Measurements from ENCODE around the gene CSMD2.

CSMD2 gene

DNA sequence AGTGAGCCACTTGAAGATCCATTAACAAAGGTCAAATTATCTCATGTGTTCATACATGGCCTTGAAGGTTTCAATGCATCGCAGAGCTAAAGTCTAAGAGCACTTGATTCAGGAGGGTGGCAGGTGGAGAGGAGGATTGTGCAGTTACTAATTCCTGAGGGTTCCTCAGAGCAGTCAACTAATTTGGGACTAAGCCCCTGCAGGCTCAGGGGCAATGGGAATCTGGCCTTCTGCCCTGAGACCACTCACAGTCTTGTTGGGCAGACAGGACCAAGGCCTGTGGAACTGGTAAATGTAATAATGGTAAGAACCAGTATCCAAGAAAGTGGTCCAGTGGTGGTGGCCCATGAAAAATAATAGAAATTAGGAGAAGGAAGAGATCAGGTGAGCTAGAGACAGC is 428.5 kb downstream of the CSMD2 start:
- no peak for DNase-seq

DNA sequence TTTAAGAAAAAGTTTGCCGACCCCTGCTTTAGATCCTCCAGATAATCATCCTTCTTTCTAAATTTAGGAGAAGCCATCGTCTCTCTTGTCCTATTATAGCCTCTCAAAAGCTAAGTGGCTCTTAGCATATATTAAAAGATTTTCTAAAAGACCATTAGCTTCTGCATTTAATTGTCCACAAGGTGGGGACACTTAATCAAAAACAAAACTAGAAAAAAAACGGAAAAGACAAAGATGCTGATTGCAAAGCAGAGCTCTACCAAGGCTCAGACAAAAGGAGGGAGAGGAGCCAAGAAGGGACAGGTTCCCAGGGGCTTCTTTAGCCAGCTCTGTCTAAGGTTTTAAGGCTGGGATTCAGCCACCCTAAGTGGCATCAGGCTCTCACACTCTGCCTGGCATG is 429.4 kb downstream of the CSMD2 start:
- DNase-seq = no peak

DNA sequence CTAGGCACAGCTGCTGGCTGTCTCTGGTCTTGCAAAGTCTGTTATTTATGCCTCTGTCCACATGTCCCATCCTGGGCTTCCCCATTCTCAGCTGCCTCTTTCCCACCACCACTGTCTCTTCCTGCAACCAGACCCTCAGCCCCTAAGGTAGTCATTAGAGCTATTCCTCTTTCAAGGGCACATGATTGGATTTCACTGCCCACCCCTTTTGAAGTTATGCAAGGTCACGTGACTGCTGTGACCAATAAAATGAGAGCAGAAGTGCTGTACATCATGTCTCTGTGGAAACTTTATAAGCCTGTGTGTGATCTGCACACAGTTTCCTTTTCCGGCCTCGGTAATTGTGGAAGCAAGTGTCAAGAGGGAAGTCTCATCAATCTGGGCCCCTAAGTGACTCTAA is 437.7 kb downstream of the CSMD2 start:
- no peak for DNase-seq

DNA sequence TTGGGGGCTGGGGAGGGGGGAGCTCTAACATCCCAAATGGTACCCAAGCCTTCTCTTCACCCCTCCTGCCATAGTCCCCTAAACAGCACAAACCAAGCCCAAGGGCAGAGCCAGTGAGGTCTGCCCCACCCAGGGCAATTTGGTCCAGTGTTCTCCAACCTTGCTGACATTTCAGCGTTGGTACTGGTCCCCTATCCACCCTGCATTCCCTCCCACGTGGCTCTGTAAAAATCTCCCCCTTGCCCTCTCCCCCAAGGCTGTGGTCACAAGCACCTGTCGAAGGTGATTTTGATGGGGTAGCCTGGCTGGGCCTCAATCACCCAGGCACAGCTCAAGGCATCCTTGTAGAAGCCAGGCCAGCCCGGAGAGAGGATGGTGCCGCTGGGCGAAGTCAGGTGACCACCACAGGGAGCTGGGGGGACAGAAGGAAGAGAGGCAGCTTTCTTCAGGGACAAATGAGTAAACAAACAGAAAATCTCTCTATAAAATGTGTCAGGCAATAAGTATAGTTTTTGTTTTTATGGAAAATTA is 438.7 kb downstream of the CSMD2 start:
- no peak for DNase-seq

DNA sequence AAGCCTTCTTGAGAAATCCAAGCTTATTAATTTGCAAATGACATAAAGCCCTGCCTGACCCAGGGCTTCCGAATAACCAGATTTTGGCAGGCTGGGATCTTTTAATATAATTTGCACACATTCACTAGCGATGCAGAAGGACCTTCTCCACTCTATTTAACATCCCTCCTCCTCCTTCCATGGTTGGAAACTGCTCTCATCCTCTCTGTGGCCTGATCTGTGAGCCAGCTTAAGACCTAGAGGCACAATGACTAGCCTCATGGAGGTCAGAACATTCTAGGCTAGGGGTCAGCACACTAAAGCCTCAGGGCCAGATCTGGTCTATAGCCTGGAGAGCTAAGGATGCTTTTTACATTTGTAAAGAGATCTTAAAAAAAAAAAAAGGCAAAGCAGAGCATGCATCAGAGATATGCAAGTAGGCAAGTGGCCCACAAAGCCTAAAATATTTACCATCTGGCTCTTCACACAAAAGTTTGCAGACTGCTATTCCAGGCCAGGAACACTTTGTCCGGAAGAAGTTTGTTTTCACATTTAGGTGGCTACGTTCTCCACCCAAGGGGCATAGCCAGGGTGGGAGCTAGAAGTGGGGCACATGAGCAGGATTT is 439.4 kb downstream of the CSMD2 start:
- DNase-seq = no peak

DNA sequence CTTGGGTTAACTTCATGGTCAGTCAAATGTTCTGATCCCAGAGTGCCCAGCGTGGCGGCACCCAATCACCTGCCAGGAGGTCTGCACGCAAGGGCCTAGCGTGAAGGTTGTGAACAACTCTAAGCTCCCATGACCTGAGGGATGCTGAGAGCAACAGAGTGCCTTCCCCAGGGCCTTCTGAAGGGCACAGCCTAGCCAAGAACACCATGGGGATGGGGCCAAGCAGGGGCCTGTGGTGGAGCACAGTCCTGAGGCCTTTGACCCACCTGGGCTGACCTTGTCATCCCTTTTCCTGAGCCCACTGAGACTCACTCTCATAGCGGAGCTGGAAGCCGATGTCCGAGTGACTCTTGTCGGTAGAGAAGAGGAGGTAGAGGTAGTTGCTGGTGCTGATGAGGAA is 440.0 kb downstream of the CSMD2 start:
- DNase-seq = no peak

DNA sequence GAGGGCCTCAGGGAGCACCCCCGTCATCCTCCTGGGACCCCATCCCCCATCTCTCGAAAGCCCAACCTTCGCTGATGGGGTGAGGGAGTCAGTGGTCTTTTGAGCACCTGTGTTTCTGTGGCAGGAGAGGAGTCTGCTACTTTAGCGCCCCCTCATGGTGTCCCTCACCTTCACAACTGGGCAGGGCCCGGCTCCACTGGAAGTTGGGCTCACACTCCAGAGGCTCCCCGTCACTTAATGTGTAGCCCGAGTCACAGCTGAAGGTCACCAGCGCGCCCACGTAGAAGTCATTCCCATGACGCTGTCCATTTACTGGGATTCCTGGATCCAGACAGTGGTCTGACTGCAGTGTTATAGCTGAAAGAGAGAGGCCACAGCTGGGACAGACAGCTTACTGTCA is 440.7 kb downstream of the CSMD2 start:
- no peak for DNase-seq

DNA sequence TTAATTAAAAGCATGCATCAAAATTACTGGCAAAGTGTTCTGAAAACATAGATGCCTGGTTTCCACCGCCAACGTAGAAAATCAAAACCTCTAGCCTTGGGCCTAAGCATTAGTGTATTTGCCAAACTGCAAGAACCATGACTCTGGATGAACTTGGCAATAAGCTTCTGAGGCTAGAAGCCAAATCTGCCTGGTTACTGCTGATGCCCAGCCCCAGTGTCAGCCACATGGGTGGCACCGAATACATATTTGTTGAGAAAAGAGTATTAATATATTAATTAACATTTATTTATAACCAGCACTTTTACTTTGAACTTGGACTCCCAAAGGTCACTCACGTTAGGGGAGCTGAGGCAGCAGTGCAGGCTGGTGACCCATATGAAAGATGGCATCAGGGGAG is 441.8 kb downstream of the CSMD2 start:
- no peak for DNase-seq

DNA sequence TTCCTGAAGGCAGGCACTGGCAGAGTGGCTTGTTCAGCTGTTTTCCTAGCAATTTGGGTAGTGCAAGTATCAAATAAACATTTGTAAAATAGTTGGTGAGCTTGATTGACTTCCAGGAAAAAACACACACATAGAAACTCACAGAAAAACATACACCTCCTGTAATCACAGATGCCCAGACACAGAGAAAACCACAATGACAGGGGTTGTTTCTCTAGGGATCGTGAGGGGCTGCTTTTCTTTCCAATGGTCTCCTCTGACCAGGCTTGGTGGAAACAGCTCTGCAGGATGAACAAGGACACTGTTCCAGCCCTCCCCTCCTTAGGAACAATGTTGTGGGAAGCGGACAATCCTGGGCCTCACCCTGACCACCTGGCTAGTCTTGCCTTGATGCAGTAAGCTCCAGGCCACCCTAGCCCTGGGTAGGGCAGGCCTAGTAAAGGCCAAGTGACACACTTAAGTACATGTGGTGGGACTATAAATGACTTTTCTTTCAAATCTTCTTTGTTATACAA is 443.7 kb downstream of the CSMD2 start:
- DNase-seq = no peak

DNA sequence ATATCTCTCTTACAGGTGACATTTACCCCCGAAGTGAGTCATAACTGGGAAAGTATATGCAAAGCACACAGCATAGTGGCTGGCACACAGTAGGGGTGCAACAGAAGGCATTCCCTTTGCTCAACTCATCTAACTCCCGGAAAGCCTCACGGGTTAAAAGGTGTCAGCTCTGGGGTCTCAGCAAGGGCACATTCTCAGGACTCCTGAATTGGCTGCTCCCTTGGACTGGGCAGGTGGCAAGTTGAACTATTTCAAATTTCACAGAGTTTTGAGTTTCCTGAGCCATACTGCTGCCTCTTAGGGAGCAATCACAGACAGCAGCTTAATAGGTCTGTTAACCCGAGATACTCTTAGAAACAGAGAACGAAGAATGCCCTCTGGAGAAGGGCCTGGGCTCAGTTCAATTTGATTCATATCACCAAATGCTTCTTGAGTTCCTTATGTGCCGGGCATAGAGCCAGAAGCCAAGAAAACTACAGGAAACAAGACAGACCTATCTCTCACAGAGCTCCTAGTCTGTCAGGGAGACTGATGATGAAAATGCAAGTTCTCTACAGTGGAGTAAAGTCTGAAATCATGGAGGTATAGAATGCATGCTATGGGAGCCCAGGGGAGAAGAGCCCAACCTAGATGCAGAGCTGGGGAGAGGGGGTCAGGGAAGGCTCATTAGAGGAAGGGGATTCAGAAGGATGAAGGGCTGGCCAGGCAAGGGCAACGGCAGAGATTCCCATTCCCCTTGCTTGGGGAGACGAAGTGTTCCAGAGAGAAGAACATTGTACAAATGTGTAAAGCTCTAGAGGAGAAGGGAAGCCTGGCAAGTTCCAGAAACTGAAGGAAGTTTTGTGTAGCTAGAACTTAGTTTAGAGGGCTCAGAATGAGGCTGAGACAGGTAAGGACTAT is 445.0 kb downstream of the CSMD2 start:
- DNase-seq = no peak

DNA sequence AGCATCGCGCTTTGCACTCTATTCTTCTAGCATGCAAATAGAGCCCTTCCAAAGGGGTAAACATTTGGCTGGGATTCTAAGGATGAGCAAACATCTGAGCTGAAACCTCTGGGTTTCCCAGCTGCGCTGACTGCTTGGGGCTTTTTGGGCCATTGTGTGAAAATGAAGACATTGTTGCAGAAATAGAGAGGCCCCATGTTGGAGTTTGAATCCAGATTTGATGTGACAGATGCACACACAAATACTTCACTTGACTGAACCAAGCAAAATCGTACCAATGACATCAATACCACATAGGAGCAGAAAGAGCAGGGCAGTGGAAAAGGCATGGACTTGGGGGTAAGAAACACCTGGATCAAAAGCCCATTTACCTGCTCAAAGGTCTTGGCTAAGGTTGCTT is 445.7 kb downstream of the CSMD2 start:
- DNase-seq = no peak

DNA sequence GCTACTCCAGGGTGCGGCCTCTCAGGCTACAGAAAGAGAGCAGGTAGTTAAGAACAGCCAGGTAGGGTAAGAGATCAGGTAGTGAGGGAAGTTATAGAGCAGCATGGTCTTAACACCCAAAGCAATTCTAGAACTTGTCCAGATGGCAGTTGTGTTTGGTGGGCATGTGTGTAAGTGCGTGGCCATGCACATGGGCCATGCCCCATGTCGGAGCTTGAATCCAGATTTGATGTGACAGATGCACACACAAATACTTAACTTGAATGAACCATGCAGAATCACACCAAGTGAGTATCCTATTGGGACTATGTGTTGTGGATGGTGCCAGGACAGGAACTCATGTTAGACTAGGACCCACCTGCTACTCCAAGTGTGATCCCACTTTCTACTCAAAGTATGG is 446.8 kb downstream of the CSMD2 start:
- DNase-seq = no peak

DNA sequence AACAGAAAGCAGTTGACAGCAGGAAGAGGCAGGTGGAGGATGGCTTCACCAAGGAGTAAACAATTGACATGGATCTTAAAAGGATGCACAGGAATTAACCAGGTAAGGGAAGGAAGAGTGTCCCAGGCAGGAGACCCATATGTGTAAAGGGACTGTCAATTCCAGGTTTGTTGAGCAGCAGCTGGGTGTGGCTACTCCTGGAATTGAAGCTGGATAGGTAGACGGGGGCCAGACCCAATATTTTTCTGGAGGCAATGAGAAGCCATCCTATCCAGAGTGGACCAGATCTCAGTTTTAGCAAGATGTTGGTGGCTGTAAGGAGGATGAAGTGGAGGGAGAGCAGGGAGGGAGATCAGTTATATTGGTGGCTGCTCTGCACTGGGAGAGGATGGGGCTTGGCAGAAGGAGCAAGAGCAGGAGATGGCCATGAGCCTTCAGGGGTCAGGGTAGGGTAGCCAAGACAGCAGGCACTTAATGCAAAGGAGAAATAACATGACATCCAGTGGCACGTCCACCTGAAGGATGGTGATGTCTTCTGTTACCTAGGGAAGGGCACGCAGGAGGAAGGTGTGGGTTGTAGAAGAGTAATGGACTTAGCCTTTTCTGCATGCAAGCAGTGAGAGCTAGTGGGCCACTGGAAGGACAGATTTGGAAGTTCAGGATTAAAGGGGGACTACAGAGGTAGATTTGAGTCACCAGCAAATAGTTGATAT is 447.9 kb downstream of the CSMD2 start:
- DNase-seq = no peak

DNA sequence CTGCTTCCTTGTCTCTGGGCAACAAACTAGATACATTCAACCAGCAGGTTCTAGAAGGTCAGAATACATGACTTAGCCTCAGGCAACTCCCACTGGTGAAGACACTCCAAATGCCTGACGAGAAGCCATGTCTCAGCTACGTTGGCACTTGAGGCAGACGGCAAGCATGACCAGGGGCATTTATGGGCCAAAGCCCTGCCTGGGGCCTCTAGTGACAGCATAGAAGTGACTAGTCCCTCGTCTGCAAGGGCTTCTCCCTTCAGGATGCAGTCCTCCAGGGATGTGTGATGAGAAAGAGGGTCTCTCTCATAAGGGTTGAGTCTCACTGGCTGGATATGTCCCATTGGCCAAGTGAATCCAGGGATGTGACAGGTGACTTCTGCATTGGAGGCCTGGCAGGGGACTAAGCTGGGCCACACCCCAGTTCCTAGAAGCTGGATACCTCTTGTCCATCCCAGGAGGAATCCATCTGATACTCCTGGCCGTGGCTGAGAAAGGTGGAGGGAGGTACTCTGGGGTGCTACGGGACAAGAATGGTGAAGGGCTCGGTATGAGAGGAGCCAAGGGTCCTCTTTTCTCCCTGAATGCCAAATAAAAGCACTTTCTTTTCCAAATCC is 449.7 kb downstream of the CSMD2 start:
- DNase-seq = no peak

DNA sequence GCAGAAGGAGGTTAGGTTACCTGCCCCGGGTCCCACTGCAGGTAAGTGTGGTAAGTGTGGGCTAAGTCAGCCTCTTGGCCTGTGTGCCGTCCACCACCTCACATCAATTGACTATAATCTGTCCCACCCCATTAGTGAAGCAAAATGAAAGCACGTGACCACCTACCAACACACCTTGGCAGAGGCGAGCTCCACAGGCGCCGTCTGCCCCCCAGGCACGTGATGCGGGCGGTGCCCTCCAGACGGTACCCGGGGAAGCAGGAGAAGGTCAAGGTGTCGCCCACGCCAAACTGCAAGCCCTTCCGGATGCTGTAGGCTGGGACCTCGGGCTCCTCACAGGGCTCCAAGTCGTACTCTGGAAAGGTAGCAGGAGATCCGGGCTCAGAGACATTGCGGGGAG is 450.6 kb downstream of the CSMD2 start:
- DNase-seq = no peak

DNA sequence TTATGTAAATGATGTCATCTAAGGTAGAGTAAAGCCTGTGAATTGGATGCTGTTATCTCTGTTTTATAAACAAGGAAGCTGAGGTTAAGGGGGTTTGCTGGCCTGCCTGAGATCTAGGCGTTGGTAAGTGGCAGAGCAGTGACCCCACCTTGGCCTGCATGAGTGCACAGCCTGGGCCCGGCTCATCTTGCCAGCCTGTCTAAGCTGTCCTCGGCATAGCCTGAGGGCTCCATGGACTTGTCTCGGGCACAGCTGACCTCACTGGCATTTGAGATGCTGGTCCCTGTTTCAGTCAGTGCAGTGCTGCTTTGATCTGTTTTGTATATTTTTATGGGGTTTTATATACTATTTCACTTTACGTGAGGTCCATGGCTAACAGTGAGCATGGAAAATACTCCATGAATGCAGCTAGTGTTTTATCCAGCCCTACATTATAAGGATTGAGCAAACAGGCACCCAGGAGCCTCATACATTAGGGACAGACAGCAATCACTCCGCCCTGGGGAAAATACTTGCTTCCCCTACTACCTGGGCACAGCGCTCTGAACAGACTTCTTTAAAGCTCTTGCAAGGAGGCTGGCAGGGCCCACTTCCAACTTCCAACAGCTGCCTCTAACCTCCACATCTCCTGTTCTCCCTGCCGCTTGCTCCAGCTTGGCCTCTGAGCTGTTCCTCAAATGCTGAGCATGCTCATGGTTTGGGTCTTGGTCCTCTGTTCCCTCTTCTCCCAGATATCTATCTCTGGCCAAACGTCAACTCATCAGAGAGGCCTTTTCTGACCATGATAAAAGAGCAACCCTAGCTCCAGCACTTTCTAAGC is 451.8 kb downstream of the CSMD2 start:
- no peak for DNase-seq

DNA sequence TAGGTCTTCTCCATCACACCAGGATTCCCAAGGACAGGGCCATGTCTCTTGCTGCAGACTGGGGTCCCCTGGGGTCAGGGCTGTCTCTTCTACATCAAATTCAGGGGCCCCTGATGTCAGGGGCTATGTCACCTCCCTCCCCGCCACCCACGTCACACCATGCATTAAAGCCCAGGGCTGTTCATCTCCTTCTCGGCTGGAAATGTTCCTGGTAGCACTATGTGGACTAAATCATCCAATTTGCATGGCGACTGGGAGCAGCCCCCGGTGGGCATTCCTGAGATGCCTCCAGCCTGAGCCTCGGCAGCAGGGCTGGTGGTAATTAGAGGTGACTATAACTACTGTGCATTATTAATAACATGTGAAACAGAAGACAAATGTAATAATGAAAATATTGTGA is 452.8 kb downstream of the CSMD2 start:
- DNase-seq = no peak

DNA sequence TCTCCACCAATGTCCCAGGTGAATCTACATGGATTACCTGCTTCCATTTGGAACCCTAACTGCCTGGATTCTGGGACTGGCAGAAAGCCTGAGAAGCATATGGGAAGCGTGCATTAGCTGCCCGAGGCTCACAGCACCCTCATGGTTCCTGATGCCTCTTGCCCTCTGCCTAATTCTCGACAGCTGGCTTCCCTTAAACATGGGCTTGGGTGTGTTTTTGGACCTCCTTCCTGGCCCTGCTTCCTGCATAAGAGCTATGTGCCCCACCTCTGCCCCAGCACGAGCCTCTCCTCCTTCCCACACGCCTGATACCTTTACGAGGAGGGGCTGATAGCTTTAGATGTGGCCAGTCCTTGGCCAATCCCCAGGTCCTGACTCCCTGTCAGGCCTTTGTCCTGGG is 453.5 kb downstream of the CSMD2 start:
- DNase-seq = no peak

DNA sequence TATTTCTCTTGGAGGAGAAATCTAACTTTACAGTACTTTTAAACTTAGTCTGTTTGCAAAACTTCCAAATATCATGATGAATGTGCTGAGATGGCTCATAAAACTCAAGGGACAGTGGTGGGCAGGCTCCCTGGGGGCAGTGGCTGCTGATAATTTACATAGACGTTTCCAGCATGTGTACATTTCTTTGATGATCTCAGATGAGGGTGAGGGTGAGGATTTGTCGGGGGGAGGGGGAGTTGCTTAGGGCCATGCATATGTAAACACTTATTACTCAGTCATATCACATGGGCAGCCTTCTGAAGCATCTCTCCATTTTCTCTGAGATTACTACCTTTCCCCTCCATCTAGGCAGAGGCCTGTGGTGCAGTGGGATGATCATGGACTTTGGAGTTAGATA is 454.1 kb downstream of the CSMD2 start:
- no peak for DNase-seq

DNA sequence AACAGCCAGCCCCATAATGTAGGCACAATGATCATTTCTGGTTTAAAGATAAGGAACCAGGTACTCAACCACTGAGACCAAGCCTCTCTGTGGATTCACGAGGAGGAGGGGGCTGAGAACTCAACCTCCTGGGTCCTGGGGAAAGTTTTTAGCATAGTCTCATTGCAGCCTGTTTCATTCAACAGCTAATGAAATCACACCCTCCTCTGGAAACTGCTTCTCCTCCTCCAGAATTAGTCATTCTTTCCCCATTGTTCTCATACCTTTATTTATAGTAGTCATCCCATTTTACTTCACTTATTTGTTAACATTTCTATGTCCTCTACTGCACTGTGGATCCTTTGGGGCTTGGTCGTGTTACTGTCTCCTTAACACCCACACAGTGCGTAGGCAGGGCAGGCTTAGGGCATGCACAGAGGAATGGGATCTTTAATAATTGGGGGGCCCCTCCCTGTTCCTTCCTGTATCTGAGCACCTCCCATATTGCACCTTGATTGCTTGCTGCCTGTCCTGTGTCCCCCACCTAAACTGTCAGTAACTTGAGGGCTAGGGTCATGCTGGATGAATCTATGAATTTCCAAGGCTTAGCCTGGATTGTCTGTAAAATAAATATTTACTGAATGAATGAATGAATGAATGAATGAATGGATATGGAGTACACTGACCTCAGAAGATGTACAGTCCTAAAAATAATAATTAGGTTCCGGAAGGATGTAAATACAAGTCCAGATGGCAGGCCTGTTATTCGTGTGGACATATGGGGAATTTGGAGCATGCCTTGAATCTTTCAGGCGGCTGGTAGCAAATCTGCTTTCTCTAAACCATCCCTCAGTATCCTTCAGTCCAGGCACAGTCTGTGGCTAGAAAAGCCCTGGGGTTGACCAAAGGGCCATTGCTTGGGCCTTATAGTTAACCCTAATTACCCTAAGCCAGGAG is 455.0 kb downstream of the CSMD2 start:
- no peak for DNase-seq

DNA sequence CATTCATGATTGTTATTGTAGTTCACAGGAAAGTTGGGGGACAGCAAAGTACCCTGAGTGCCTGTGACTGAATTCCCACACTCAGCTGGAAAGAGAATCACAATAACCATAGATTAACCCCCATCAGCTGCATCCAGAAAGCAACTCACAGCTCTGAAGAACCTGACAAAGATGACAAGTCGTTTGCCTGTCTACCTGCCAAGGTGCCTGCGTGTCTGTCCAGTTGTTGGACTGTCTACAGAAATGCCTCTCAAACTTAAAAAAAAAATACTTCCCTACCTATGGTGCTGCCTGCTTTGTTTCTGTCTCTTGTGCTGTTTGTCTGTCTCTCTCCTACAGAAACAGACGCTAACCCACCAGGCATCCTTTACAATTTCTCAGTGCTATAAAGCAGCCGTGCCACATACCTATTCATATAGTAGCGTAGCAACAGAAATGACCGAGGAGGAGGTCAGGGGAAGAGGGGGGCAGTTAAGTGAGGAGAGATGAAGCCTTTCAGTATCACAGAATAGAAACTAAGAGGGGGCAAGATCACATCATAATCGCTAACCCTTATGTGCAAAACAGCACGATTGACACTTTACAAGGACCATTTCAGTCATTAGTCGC is 455.8 kb downstream of the CSMD2 start:
- DNase-seq = no peak

All from stimulated activated CD4-positive, alpha-beta T cell treated with anti-CD3 and anti-CD28 coated beads, Interleukin-2, amount 100 ng/mL, for 48 hours (primary cell).